Uterus (tissue), 2 donors: Measurements from ENCODE around the gene ZFP2.

Experiments used
- CTCF ChIP-seq, 4 experiments: fragments of 200-600 bp in 2 of 4; fragments of 450-650 bp in 2 of 4; sonication (generic) in 2 of 4; IDR thresholded peaks; one replicate each; pipeline ENCODE4 v1.5.1; 2016 to 2019; ENCODE audit warnings: antibody characterized with exemption in 4 of 4, mild to moderate bottlenecking in 2 of 4, moderate library complexity in 1 of 4
- POLR2A ChIP-seq, 2 donors: fragments of 450-650 bp; IDR thresholded peaks; one replicate each; pipeline ENCODE4 v1.6.1; 2016; ENCODE audit warnings: antibody characterized with exemption in 2 of 2, mild to moderate bottlenecking in 1 of 2, moderate library complexity in 1 of 2

- TF ChIP-seq CTCF (IDR thresholded peaks at IDR 0.05) = no peak
- TF ChIP-seq POLR2A (IDR thresholded peaks at IDR 0.05) = no peak
These were observed 23.4 kb upstream of the ZFP2 start for GRCh38 chr5:178872302-178872701.
